ENCODE data around the gene PDZD2. TPM values are rescaled to one million over a fixed set of nuclear protein-coding genes. Genes with fewer than 3 reads are reported as not detected.

Gene PDZD2
- total RNA-seq, 1 donor from 2014 or later: 0.65 TPM

- no peak for DNase-seq (ENCODE audit: low read depth, low spot score)
- Mint-ChIP-seq H3K9me3 (no peaks in the 10 kb centered on the region), H3K4me3 (no peak overlapping the region), H3K27ac (ENCODE audit: unreplicated experiment) (no peak overlapping the region), H3K27me3 (ENCODE audit: low read depth) (no peaks in the 10 kb centered on the region), H3K4me1 (peaks cover 4% of the 10 kb centered on the region), H3K36me3 (ENCODE audit: low read depth) (no peaks in the 10 kb centered on the region)
- no peak for TF ChIP-seq CTCF (conservative IDR thresholded peaks at IDR 0.05)
Observed at GRCh38 chr5:31751610-31752009, 112.7 kb downstream of the PDZD2 start.

GRCh38 chr5:31753700-31754357 is 114.9 kb downstream of the PDZD2 start:
- H3K4me3 Mint-ChIP-seq: no peak overlapping the region
- peaks cover 4% of the 10 kb centered on the region for H3K4me1 Mint-ChIP-seq
- no peaks in the 10 kb centered on the region for H3K9me3 Mint-ChIP-seq
- TF ChIP-seq CTCF (conservative IDR thresholded peaks at IDR 0.05): no peak
- no peaks in the 10 kb centered on the region for H3K27me3 Mint-ChIP-seq (ENCODE audit: low read depth)
- no peak for DNase-seq (ENCODE audit: low read depth, low spot score)
- no peak overlapping the region for H3K27ac Mint-ChIP-seq (ENCODE audit: unreplicated experiment)
- no peaks in the 10 kb centered on the region for H3K36me3 Mint-ChIP-seq (ENCODE audit: low read depth)

- DNase-seq (ENCODE audit: low read depth, low spot score): no peak
- Mint-ChIP-seq H3K27ac (ENCODE audit: unreplicated experiment) (no peak overlapping the region), H3K4me1 (peaks cover 4% of the 10 kb centered on the region), H3K36me3 (ENCODE audit: low read depth) (no peaks in the 10 kb centered on the region), H3K27me3 (ENCODE audit: low read depth) (no peaks in the 10 kb centered on the region), H3K4me3 (no peak overlapping the region), H3K9me3 (no peaks in the 10 kb centered on the region)
- TF ChIP-seq CTCF (conservative IDR thresholded peaks at IDR 0.05): no peak
Observed at GRCh38 chr5:31754358-31754704, 115.4 kb downstream of the PDZD2 start.

- no peaks in the 10 kb centered on the region for H3K27me3 Mint-ChIP-seq (ENCODE audit: low read depth)
- peaks cover 4% of the 10 kb centered on the region for H3K4me1 Mint-ChIP-seq
- H3K27ac Mint-ChIP-seq (ENCODE audit: unreplicated experiment): no peak overlapping the region
- H3K9me3 Mint-ChIP-seq: no peaks in the 10 kb centered on the region
- no peaks in the 10 kb centered on the region for H3K36me3 Mint-ChIP-seq (ENCODE audit: low read depth)
- no peak overlapping the region for H3K4me3 Mint-ChIP-seq
- no peak for DNase-seq (ENCODE audit: low read depth, low spot score)
- TF ChIP-seq CTCF (conservative IDR thresholded peaks at IDR 0.05): no peak
Observed at GRCh38 chr5:31754741-31755675, 116.1 kb downstream of the PDZD2 start.

GRCh38 chr5:31755676-31756230 is 116.8 kb downstream of the PDZD2 start:
- H3K9me3 Mint-ChIP-seq: no peaks in the 10 kb centered on the region
- peaks cover 4% of the 10 kb centered on the region for H3K4me1 Mint-ChIP-seq
- H3K27me3 Mint-ChIP-seq (ENCODE audit: low read depth): no peaks in the 10 kb centered on the region
- no peaks in the 10 kb centered on the region for H3K36me3 Mint-ChIP-seq (ENCODE audit: low read depth)
- no peak overlapping the region for H3K4me3 Mint-ChIP-seq
- no peak for DNase-seq (ENCODE audit: low read depth, low spot score)
- TF ChIP-seq CTCF (conservative IDR thresholded peaks at IDR 0.05): no peak
- no peak overlapping the region for H3K27ac Mint-ChIP-seq (ENCODE audit: unreplicated experiment)
